ENCODE results near the gene PAEP.
"Not testable (repeated sequence)": the region's sequence is repeated elsewhere in the genome, so short reads cannot be mapped to it uniquely, and the experiment has no call there.

PAEP gene

DNA sequence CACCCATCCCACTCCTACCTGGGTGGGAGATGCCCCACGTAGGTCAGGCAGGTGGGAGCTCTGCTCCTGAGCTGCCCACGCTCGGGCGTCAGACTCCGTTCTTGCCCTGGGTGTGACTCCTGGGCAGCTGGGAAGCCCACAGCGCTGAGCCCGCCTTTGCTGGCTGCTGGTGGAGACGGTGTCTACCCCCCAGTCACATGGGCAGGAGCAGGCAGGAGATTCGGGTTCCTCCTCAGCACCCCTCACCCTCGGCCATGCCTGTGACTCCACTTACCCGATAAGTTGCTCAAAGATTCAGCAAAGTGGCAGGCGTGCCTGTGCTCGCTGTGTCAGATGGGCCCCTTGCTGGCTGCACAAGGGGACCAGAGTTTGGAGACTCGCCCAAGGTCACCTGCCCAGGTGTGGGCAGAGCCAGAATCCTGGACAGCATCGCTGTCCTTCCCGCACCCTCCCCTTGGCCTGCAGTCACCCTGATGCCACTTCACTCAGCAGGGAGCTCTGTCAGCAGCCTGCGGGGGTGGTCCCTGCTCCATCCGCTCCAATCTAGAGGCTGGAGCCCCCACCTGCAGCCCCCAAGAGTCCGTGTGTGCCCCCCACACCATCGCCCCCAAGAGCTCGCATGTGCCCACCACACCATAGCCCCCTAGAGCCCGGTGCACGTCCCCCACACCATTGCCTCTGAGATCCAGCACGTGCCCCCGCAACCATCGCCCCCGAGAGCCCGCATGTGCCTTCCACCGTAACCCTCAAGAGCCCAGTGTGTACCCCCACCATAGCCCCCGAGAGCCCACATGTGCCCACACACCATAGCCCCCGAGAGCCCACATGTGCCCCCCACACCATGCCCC, 36.1 kb upstream of the PAEP start:
- no peak overlapping the region for H3K27ac ChIP-seq (replicated peaks)
- no peak for TF ChIP-seq SPI1 (IDR thresholded peaks at IDR 0.05; ENCODE audit: borderline replicate concordance, low read depth)
- TF ChIP-seq POLR2AphosphoS5 (IDR thresholded peaks at IDR 0.05; ENCODE audit: low read depth) = no peak
- TF ChIP-seq, protein P1, sequence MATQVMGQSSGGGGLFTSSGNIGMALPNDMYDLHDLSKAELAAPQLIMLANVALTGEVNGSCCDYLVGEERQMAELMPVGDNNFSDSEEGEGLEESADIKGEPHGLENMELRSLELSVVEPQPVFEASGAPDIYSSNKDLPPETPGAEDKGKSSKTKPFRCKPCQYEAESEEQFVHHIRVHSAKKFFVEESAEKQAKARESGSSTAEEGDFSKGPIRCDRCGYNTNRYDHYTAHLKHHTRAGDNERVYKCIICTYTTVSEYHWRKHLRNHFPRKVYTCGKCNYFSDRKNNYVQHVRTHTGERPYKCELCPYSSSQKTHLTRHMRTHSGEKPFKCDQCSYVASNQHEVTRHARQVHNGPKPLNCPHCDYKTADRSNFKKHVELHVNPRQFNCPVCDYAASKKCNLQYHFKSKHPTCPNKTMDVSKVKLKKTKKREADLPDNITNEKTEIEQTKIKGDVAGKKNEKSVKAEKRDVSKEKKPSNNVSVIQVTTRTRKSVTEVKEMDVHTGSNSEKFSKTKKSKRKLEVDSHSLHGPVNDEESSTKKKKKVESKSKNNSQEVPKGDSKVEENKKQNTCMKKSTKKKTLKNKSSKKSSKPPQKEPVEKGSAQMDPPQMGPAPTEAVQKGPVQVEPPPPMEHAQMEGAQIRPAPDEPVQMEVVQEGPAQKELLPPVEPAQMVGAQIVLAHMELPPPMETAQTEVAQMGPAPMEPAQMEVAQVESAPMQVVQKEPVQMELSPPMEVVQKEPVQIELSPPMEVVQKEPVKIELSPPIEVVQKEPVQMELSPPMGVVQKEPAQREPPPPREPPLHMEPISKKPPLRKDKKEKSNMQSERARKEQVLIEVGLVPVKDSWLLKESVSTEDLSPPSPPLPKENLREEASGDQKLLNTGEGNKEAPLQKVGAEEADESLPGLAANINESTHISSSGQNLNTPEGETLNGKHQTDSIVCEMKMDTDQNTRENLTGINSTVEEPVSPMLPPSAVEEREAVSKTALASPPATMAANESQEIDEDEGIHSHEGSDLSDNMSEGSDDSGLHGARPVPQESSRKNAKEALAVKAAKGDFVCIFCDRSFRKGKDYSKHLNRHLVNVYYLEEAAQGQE (IDR thresholded peaks at IDR 0.05; ENCODE audit: insufficient replicate concordance, low read depth) = no peak
- TF ChIP-seq CTCF (IDR thresholded peaks at IDR 0.05; ENCODE audit: insufficient read depth, low read length) = no peak
- TF ChIP-seq GABPA (IDR thresholded peaks at IDR 0.05; ENCODE audit: low read depth) = no peak
- peaks cover 2% of the 10 kb centered on the region for H3K27me3 ChIP-seq (ENCODE audit: insufficient read depth, poor library complexity, severe bottlenecking)
- no peak overlapping the region for H3K4me3 ChIP-seq (replicated peaks; ENCODE audit: insufficient read depth, low read length)
- DNase-seq (ENCODE audit: low read depth in 1 of 2, low spot score in 1 of 2) = no peak

DNA sequence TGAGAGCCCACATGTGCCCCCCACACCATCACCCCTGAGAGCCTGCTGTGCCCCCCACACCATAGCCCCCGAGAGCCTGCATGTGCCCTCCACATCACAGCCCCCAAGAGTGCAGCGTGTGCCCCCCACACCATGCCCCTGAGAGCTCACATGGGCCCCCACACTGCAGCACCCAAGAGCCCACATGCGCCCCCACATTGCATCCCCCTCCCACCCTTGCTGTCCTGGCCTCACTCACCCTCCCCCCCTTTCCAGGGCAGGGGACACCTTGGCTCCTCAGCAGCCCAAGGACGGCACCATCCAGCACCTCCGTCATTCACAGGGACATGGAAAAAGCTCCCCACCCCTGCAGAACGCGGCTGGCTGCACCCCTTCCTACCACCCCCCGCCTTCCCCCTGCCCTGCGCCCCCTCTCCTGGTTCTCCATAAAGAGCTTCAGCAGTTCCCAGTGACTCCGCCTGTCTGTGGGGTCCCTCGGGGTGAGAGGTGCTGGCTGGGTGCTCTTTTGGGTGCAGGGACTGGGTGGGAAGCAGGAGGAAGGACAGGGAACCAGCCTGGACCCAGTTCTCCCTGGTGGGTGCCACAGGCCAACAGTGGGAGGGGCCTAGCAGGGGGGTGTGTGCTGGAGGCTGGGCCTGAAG, 35.3 kb upstream of the PAEP start:
- Histone ChIP-seq H3K27ac (replicated peaks) (no peak overlapping the region), H3K4me3 (replicated peaks; ENCODE audit: insufficient read depth, low read length) (no peak overlapping the region), H3K27me3 (ENCODE audit: insufficient read depth, poor library complexity, severe bottlenecking) (peaks cover 2% of the 10 kb centered on the region)
- DNase-seq (ENCODE audit: low read depth in 1 of 2, low spot score in 1 of 2) = no peak
- no peak for TF ChIP-seq GABPA (IDR thresholded peaks at IDR 0.05; ENCODE audit: low read depth)

DNA sequence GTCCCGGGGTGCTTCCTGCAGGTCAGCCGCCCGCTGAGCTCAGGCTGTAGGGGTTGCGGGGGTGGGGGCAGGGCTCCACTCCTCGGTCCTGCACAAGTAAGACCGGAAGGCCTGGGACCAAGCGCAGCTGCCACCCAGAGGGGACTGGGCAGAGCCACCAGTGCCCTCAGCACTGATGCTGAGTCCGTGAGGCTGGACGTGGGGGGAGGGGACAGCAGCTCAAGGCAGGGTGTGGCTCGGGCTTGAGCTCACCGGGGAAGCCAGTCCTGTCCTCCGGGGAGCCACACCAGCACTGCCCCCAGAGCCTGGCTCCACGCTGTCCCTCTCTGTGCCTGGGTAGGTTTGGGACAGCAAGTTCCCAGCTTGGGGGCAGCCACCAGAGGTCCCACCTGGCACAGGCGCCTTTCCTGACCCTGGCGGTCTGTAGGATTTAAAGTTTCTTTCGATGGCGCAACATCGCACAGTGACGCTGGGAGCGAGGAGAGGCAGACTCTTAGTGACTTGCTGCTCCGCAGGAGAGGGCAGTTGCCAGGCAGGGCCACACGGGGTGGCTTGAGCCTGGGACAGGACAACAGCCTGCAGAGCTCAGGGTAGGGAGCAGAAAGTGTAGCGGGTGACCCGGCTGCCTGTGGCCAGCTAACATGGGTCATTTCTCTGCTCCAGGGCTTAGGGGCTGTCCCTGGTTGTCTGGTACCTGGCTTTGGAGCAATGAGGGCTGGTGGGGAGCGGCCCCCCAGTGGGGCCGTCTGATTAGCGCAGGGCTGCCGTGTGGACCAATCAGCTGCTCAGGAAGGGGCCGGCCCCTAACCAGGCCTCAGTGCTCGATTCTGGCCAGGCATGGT, 34.6 kb upstream of the PAEP start:
- H3K27me3 ChIP-seq (ENCODE audit: insufficient read depth, poor library complexity, severe bottlenecking) = peaks cover 2% of the 10 kb centered on the region
- H3K4me3 ChIP-seq (replicated peaks; ENCODE audit: insufficient read depth, low read length) = no peak overlapping the region
- DNase-seq (ENCODE audit: low read depth in 1 of 2, low spot score in 1 of 2) = no peak
- no peak overlapping the region for H3K27ac ChIP-seq (replicated peaks)
- TF ChIP-seq, protein P1 (IDR thresholded peaks at IDR 0.05; ENCODE audit: insufficient replicate concordance, low read depth) = no peak
- TF ChIP-seq CTCF (IDR thresholded peaks at IDR 0.05; ENCODE audit: insufficient read depth, low read length) (no peak), GABPA (IDR thresholded peaks at IDR 0.05; ENCODE audit: low read depth) (no peak), SPI1 (IDR thresholded peaks at IDR 0.05; ENCODE audit: borderline replicate concordance, low read depth) (no peak), POLR2AphosphoS5 (IDR thresholded peaks at IDR 0.05; ENCODE audit: low read depth) (no peak)

DNA sequence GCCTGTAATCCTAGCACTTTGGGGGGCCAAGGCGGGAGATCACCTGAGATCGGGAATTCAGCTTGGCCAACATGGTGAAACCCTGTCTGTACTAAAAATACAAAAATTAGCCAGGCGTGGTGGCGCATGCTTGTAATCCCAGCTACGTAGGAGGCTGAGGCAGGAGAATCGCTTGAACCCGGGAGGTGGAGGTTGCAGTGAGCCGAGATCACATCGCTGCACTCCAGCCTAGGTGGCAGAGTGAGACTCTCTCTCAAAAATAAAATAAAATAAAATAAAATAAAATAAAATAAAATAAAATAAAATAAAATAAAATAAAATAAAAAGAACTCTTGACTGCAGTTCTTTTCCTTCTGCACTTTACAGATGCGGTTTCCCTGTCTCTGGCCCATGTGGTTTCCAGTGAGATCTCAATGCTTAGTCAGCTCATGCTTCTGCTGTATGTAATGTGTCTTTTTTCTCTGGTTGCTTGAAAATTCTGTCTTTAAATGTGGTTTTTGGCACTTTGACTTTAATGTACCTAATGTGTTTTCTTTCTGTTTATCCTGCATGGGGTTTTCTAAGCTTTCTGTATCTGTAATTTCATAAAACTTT, 32.6 kb upstream of the PAEP start:
- not testable (repeated sequence) for DNase-seq (ENCODE audit: low read depth in 1 of 2, low spot score in 1 of 2); H3K27me3 ChIP-seq (ENCODE audit: insufficient read depth, poor library complexity, severe bottlenecking); H3K27ac ChIP-seq (replicated peaks); H3K4me3 ChIP-seq (replicated peaks; ENCODE audit: insufficient read depth, low read length)

Data from HL-60 (cell line).